GM19238 (cell line): ENCODE measurements around the gene ALDH1L2.
A peak's percentile ranks its signal among the peaks of the same experiment; 100 is the strongest.
"Not testable (repeated sequence)": the region's sequence is repeated elsewhere in the genome, so short reads cannot be mapped to it uniquely, and the experiment has no call there.

ENCODE experiments used
- DNase-seq: peaks from one replicate; pipeline ENCODE4 v3.0.0; 2011; ENCODE audit warnings: low spot score; ENCODE audit not compliant: insufficient read length

The ALDH1L2 gene

DNA sequence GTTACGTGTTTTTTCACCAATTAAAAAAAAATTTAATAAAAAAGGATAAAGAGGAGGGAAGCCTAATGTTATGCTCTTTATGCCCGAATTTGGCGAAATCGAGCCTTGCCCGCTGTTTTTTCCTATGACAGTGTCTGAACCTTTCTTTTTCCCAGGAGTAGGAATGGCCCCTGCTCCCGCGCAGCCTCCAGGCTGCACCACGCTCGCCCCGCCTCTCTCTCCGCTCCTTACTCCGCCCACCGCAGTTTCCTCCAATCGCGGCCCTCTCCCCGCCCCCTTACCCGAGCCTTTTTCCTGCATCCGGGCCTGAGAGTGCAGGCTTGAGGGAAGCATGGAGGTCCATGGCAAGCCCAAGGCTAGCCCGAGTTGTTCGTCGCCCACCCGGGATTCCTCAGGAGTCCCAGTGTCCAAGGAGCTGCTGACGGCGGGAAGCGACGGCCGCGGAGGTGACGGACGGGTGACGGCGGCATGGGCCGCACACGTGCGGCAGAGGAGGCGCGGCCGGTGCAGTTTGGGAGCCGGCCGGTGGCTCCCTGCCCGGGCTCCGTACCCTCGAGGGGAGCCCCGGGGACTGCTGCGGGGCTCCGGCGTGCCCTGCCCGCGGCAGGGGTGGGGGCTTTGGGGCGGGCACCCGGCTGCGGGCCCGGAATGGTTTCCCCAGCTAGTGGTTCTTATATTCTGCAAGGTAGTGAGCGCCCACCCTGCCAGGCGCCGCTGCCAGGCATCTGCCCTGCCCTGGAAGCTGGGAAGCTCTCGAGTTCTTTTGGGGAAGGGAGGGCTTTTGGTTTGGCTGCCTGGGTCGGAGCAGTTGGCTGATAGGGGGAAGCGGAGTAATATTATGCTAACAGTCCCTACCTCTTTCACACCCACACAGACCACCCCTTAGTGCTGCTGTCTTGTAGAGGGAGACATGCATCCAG lies 98.0 kb downstream of the ALDH1L2 start, which contains the start of gene NOPCHAP1:
TSS of gene NOPCHAP1 (plus strand) at position 295 of the 920 bp plus-strand sequence. CDS start at position 332, 37 bp downstream.
- peak; percentile 78 for DNase-seq

GRCh38 chr12:104985206-104985605 lies 99.1 kb downstream of the ALDH1L2 start:
- no peak for DNase-seq

DNA sequence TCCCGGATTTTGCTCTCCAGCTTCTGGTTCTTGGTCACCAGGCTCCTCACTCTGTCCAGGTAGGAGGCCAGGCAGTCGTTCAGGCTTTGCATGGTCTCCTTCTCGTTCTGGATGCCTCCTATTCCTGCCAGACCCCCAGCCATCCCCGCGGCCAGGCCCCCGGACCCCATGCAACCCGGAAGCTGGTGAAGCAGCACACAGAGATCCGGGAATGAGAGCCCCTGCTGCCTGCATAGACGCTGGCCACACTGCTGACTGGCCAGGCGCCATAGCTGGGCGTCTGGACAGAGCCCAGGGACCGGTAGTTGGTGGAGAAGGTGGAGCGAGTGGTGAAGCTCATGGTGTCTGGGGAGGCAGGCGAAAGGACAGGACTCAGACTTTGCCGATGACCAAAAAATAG lies 106.6 kb downstream of the ALDH1L2 start:
- not testable (repeated sequence) for DNase-seq

DNA sequence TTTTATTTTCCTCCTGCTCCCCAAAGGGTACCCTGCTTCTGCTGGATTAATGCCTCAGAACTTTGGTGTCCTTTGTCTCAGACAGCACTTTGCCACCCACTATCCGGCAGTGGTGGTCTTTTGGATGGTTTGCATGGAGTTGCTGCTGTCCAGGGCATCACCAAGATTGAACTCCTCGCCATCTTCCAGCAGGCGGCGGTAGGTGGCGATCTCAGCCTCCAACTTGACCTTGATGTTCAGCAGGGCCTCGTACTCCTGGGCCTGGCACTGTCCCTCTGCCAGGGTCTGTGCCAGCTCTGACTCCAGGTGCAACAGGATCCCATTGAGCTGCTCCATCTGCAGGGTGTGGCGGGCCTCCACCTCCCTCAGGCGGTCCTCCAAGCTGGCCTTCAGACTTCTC lies 107.6 kb downstream of the ALDH1L2 start:
- DNase-seq = no peak

GRCh38 chr12:104975587-104976343 lies 108.5 kb downstream of the ALDH1L2 start:
- DNase-seq = no peak

- peak; percentile 35 for DNase-seq
These were observed 109.5 kb downstream of the ALDH1L2 start for GRCh38 chr12:104974626-104975290.

GRCh38 chr12:104973250-104973649 lies 111.0 kb downstream of the ALDH1L2 start:
- DNase-seq = no peak

DNA sequence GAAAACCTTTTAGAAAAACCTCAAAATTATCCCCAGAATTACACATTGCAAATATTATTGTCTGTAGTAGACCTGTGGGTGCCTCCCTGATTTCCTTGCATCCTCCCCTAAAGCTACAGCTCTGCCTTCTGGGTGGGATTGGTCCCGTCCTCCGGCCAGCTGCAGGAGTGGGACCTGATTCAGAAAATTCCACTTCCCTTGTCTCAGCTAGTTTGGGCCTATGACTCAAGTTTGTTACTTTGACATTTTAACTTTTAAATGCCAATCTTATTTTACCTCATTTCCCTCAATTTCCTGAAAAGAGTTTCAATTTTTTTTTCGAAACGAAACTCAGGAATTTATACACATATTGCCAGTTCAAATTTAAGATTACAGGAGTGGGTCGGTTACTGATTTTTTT lies 113.0 kb downstream of the ALDH1L2 start:
- DNase-seq = no peak
